Rectal smooth muscle tissue (tissue), 1 donor: Measurements from ENCODE around the gene RPIA.

ENCODE experiments used
- H3K27ac ChIP-seq: one replicate; pipeline ENCODE4 v1.7.0; 2013; ENCODE audit warnings: low read depth, low read length, inconsistent platforms
- H3K27me3 ChIP-seq: one replicate; pipeline ENCODE4 v1.7.0; 2013; ENCODE audit warnings: low read length; ENCODE audit not compliant: control insufficient read depth, insufficient read depth
- H3K36me3 ChIP-seq: one replicate; pipeline ENCODE4 v1.7.0; 2013; ENCODE audit warnings: low read length; ENCODE audit not compliant: control insufficient read depth, insufficient read depth
- H3K4me1 ChIP-seq: one replicate; pipeline ENCODE4 v1.7.0; 2013; ENCODE audit warnings: low read length; ENCODE audit not compliant: control insufficient read depth, insufficient read depth
- H3K4me3 ChIP-seq: one replicate; pipeline ENCODE4 v1.7.0; 2013; ENCODE audit warnings: low read length
- H3K9ac ChIP-seq: one replicate; pipeline ENCODE4 v1.7.0; 2013; ENCODE audit warnings: low read length

RPIA gene

GRCh38 chr2:88721268-88721667, 29.8 kb downstream of the RPIA start:
- no peak overlapping the region for H3K9ac ChIP-seq
- no peaks in the 10 kb centered on the region for H3K4me1 ChIP-seq

GRCh38 chr2:88724643-88725332, 33.3 kb downstream of the RPIA start:
- no peak overlapping the region for H3K9ac ChIP-seq

More at GRCh38 chr2:88721268-88721667, 29.8 kb downstream of the RPIA start:
- Histone ChIP-seq H3K27ac (no peak overlapping the region), H3K4me3 (no peak overlapping the region), H3K36me3 (no peaks in the 10 kb centered on the region), H3K27me3 (no peaks in the 10 kb centered on the region)

GRCh38 chr2:88729061-88729745, 37.7 kb downstream of the RPIA start:
- Histone ChIP-seq H3K27ac (no peak overlapping the region), H3K4me1 (no peaks in the 10 kb centered on the region), H3K27me3 (no peaks in the 10 kb centered on the region), H3K9ac (no peak overlapping the region), H3K36me3 (no peaks in the 10 kb centered on the region), H3K4me3 (no peak overlapping the region)

More at GRCh38 chr2:88724643-88725332, 33.3 kb downstream of the RPIA start:
- H3K27me3 ChIP-seq: no peaks in the 10 kb centered on the region
- no peaks in the 10 kb centered on the region for H3K4me1 ChIP-seq
- no peak overlapping the region for H3K27ac ChIP-seq
- no peaks in the 10 kb centered on the region for H3K36me3 ChIP-seq
- no peak overlapping the region for H3K4me3 ChIP-seq

- Histone ChIP-seq H3K36me3 (peaks cover 3% of the 10 kb centered on the region), H3K4me1 (no peaks in the 10 kb centered on the region), H3K9ac (no peak overlapping the region), H3K27me3 (no peaks in the 10 kb centered on the region), H3K4me3 (no peak overlapping the region), H3K27ac (no peak overlapping the region)
Observed at GRCh38 chr2:88733155-88733902, 41.9 kb downstream of the RPIA start.

GRCh38 chr2:88735133-88735532, 43.7 kb downstream of the RPIA start:
- H3K4me1 ChIP-seq: no peaks in the 10 kb centered on the region
- H3K4me3 ChIP-seq: no peak overlapping the region
- H3K27me3 ChIP-seq: no peaks in the 10 kb centered on the region
- no peak overlapping the region for H3K9ac ChIP-seq
- H3K27ac ChIP-seq: no peak overlapping the region
- peaks cover 3% of the 10 kb centered on the region for H3K36me3 ChIP-seq

GRCh38 chr2:88735853-88736252, 44.4 kb downstream of the RPIA start:
- Histone ChIP-seq H3K4me3 (no peak overlapping the region), H3K27ac (no peak overlapping the region), H3K27me3 (no peaks in the 10 kb centered on the region), H3K36me3 (peaks cover 3% of the 10 kb centered on the region), H3K4me1 (no peaks in the 10 kb centered on the region), H3K9ac (no peak overlapping the region)

- Histone ChIP-seq H3K36me3 (peaks cover 3% of the 10 kb centered on the region), H3K4me1 (no peaks in the 10 kb centered on the region), H3K27ac (no peak overlapping the region), H3K9ac (no peak overlapping the region), H3K4me3 (no peak overlapping the region), H3K27me3 (no peaks in the 10 kb centered on the region)
Observed at GRCh38 chr2:88736437-88736836, 45.0 kb downstream of the RPIA start.

GRCh38 chr2:88737385-88737784, 45.9 kb downstream of the RPIA start:
- Histone ChIP-seq H3K4me3 (no peak overlapping the region), H3K27ac (no peak overlapping the region), H3K27me3 (no peaks in the 10 kb centered on the region), H3K4me1 (no peaks in the 10 kb centered on the region), H3K9ac (no peak overlapping the region), H3K36me3 (peaks cover 3% of the 10 kb centered on the region)

- Histone ChIP-seq H3K4me3 (no peak overlapping the region), H3K27me3 (no peaks in the 10 kb centered on the region), H3K9ac (no peak overlapping the region), H3K27ac (no peak overlapping the region), H3K36me3 (peaks cover 7% of the 10 kb centered on the region), H3K4me1 (no peaks in the 10 kb centered on the region)
Observed at GRCh38 chr2:88738271-88738670, 46.8 kb downstream of the RPIA start.

- H3K36me3 ChIP-seq: peaks cover 11% of the 10 kb centered on the region
Observed at GRCh38 chr2:88739985-88740600, 48.6 kb downstream of the RPIA start.

GRCh38 chr2:88746929-88747490, 55.5 kb downstream of the RPIA start:
- Histone ChIP-seq H3K4me1 (no peaks in the 10 kb centered on the region), H3K27me3 (no peaks in the 10 kb centered on the region), H3K4me3 (no peak overlapping the region), H3K36me3 (peaks cover 11% of the 10 kb centered on the region), H3K27ac (no peak overlapping the region), H3K9ac (no peak overlapping the region)

More at GRCh38 chr2:88739985-88740600, 48.6 kb downstream of the RPIA start:
- H3K4me1 ChIP-seq: no peaks in the 10 kb centered on the region
- no peak overlapping the region for H3K4me3 ChIP-seq
- H3K27me3 ChIP-seq: no peaks in the 10 kb centered on the region
- no peak overlapping the region for H3K27ac ChIP-seq
- no peak overlapping the region for H3K9ac ChIP-seq

GRCh38 chr2:88747990-88748389, 56.5 kb downstream of the RPIA start:
- H3K27ac ChIP-seq: no peak overlapping the region
- no peak overlapping the region for H3K9ac ChIP-seq
- no peak overlapping the region for H3K4me3 ChIP-seq
- H3K27me3 ChIP-seq: no peaks in the 10 kb centered on the region
- H3K36me3 ChIP-seq: peaks cover 7% of the 10 kb centered on the region
- H3K4me1 ChIP-seq: no peaks in the 10 kb centered on the region
